Neural progenitor cell (in vitro differentiated cells): ENCODE results near the gene FBXL17.

Source experiments
- CTCF ChIP-seq: fragments of 200-600 bp; sonication (generic); IDR thresholded peaks from 2 replicates; pipeline ENCODE4 v1.5.1; 2017; ENCODE audit warnings: antibody characterized with exemption, mild to moderate bottlenecking
- EZH2 ChIP-seq: fragments of 200-600 bp; sonication (generic); IDR thresholded peaks from 2 replicates; pipeline ENCODE4 v1.6.1; 2017; ENCODE audit warnings: antibody characterized with exemption, mild to moderate bottlenecking, moderate library complexity
- EZH2phosphoT487 ChIP-seq: fragments of 200-600 bp; sonication (generic); IDR thresholded peaks from 2 replicates; pipeline ENCODE4 v1.6.1; 2017; ENCODE audit warnings: antibody characterized with exemption

- no peak for TF ChIP-seq CTCF
- no peak for TF ChIP-seq EZH2phosphoT487
- no peak for TF ChIP-seq EZH2
Measured at GRCh38 chr5:108129129-108129528, 252.8 kb downstream of the FBXL17 start.
